ENCODE measurements around the gene SOS1. TPM values are rescaled to one million over a fixed set of nuclear protein-coding genes. Genes with fewer than 3 reads are reported as not detected.

The SOS1 gene
- total RNA-seq, 1 experiment from 2014 or later, result 8.4 TPM

- Histone ChIP-seq H3K36me3 (replicated peaks; ENCODE audit: control insufficient read depth, insufficient read depth, low read length) (no peaks in the 10 kb centered on the region), H3K27me3 (ENCODE audit: control insufficient read depth, insufficient read depth, low read length) (no peaks in the 10 kb centered on the region), H3K4me3 (ENCODE audit: insufficient read depth, low read depth, low read length) (no peak overlapping the region)
- DNase-seq, result no peak
Measured at GRCh38 chr2:39099870-39100728, 20.8 kb downstream of the SOS1 start.

- H3K4me3 ChIP-seq (ENCODE audit: insufficient read depth, low read depth, low read length), result no peak overlapping the region
- no peaks in the 10 kb centered on the region for H3K36me3 ChIP-seq (replicated peaks; ENCODE audit: control insufficient read depth, insufficient read depth, low read length)
- no peaks in the 10 kb centered on the region for H3K27me3 ChIP-seq (ENCODE audit: control insufficient read depth, insufficient read depth, low read length)
- no peak for DNase-seq
Measured at GRCh38 chr2:39099310-39099869, 21.5 kb downstream of the SOS1 start.

- DNase-seq, result no peak
- Histone ChIP-seq H3K4me3 (ENCODE audit: insufficient read depth, low read depth, low read length) (no peak overlapping the region), H3K36me3 (replicated peaks; ENCODE audit: control insufficient read depth, insufficient read depth, low read length) (no peaks in the 10 kb centered on the region), H3K27me3 (ENCODE audit: control insufficient read depth, insufficient read depth, low read length) (no peaks in the 10 kb centered on the region)
Measured at GRCh38 chr2:39095624-39096023, 25.2 kb downstream of the SOS1 start.

GRCh38 chr2:39094717-39095363 is 26.0 kb downstream of the SOS1 start:
- no peak for DNase-seq
- Histone ChIP-seq H3K36me3 (replicated peaks; ENCODE audit: control insufficient read depth, insufficient read depth, low read length) (no peaks in the 10 kb centered on the region), H3K27me3 (ENCODE audit: control insufficient read depth, insufficient read depth, low read length) (no peaks in the 10 kb centered on the region), H3K4me3 (ENCODE audit: insufficient read depth, low read depth, low read length) (no peak overlapping the region)

GRCh38 chr2:39093218-39093898 is 27.5 kb downstream of the SOS1 start:
- Histone ChIP-seq H3K4me3 (ENCODE audit: insufficient read depth, low read depth, low read length) (no peak overlapping the region), H3K36me3 (replicated peaks; ENCODE audit: control insufficient read depth, insufficient read depth, low read length) (no peaks in the 10 kb centered on the region), H3K27me3 (ENCODE audit: control insufficient read depth, insufficient read depth, low read length) (no peaks in the 10 kb centered on the region)
- DNase-seq, result no peak

- peak; percentile 27 for DNase-seq
- Histone ChIP-seq H3K36me3 (replicated peaks; ENCODE audit: control insufficient read depth, insufficient read depth, low read length) (no peaks in the 10 kb centered on the region), H3K27me3 (ENCODE audit: control insufficient read depth, insufficient read depth, low read length) (no peaks in the 10 kb centered on the region), H3K4me3 (ENCODE audit: insufficient read depth, low read depth, low read length) (no peak overlapping the region)
Measured at GRCh38 chr2:39091543-39091942, 29.3 kb downstream of the SOS1 start.

- Histone ChIP-seq H3K27me3 (ENCODE audit: control insufficient read depth, insufficient read depth, low read length) (no peaks in the 10 kb centered on the region), H3K36me3 (replicated peaks; ENCODE audit: control insufficient read depth, insufficient read depth, low read length) (no peaks in the 10 kb centered on the region), H3K4me3 (ENCODE audit: insufficient read depth, low read depth, low read length) (no peak overlapping the region)
- no peak for DNase-seq
Measured at GRCh38 chr2:39091063-39091462, 29.8 kb downstream of the SOS1 start.

- no peak for DNase-seq
- Histone ChIP-seq H3K27me3 (ENCODE audit: control insufficient read depth, insufficient read depth, low read length) (no peaks in the 10 kb centered on the region), H3K4me3 (ENCODE audit: insufficient read depth, low read depth, low read length) (no peak overlapping the region), H3K36me3 (replicated peaks; ENCODE audit: control insufficient read depth, insufficient read depth, low read length) (no peaks in the 10 kb centered on the region)
Measured at GRCh38 chr2:39080152-39080551, 40.7 kb downstream of the SOS1 start.

GRCh38 chr2:39069890-39070465 is 50.9 kb downstream of the SOS1 start:
- no peak for DNase-seq
- H3K27me3 ChIP-seq (ENCODE audit: control insufficient read depth, insufficient read depth, low read length), result no peaks in the 10 kb centered on the region
- no peak overlapping the region for H3K4me3 ChIP-seq (ENCODE audit: insufficient read depth, low read depth, low read length)
- no peaks in the 10 kb centered on the region for H3K36me3 ChIP-seq (replicated peaks; ENCODE audit: control insufficient read depth, insufficient read depth, low read length)

- DNase-seq, result no peak
- Histone ChIP-seq H3K27me3 (ENCODE audit: control insufficient read depth, insufficient read depth, low read length) (no peaks in the 10 kb centered on the region), H3K4me3 (ENCODE audit: insufficient read depth, low read depth, low read length) (no peak overlapping the region), H3K36me3 (replicated peaks; ENCODE audit: control insufficient read depth, insufficient read depth, low read length) (no peaks in the 10 kb centered on the region)
Measured at GRCh38 chr2:39069136-39069515, 51.7 kb downstream of the SOS1 start.

GRCh38 chr2:39068299-39069135 is 52.3 kb downstream of the SOS1 start:
- Histone ChIP-seq H3K36me3 (replicated peaks; ENCODE audit: control insufficient read depth, insufficient read depth, low read length) (no peaks in the 10 kb centered on the region), H3K4me3 (ENCODE audit: insufficient read depth, low read depth, low read length) (no peak overlapping the region), H3K27me3 (ENCODE audit: control insufficient read depth, insufficient read depth, low read length) (no peaks in the 10 kb centered on the region)
- no peak for DNase-seq

GRCh38 chr2:39065616-39066015 is 55.2 kb downstream of the SOS1 start:
- H3K36me3 ChIP-seq (replicated peaks; ENCODE audit: control insufficient read depth, insufficient read depth, low read length), result no peaks in the 10 kb centered on the region
- no peaks in the 10 kb centered on the region for H3K27me3 ChIP-seq (ENCODE audit: control insufficient read depth, insufficient read depth, low read length)
- H3K4me3 ChIP-seq (ENCODE audit: insufficient read depth, low read depth, low read length), result no peak overlapping the region
- DNase-seq, result no peak

GRCh38 chr2:39062320-39062719 is 58.5 kb downstream of the SOS1 start:
- no peak for DNase-seq
- Histone ChIP-seq H3K27me3 (ENCODE audit: control insufficient read depth, insufficient read depth, low read length) (no peaks in the 10 kb centered on the region), H3K36me3 (replicated peaks; ENCODE audit: control insufficient read depth, insufficient read depth, low read length) (no peaks in the 10 kb centered on the region), H3K4me3 (ENCODE audit: insufficient read depth, low read depth, low read length) (no peak overlapping the region)

- Histone ChIP-seq H3K36me3 (replicated peaks; ENCODE audit: control insufficient read depth, insufficient read depth, low read length) (no peaks in the 10 kb centered on the region), H3K27me3 (ENCODE audit: control insufficient read depth, insufficient read depth, low read length) (no peaks in the 10 kb centered on the region), H3K4me3 (ENCODE audit: insufficient read depth, low read depth, low read length) (no peak overlapping the region)
- no peak for DNase-seq
Measured at GRCh38 chr2:39061280-39061679, 59.6 kb downstream of the SOS1 start.
